ENCODE results near the gene CDH23. TPM values are rescaled to one million over a fixed set of nuclear protein-coding genes. Genes with fewer than 3 reads are reported as not detected.

CDH23 gene
- total RNA-seq, 4 donors from 2014 or later: 13.8 to 20.1 (median 17.3) TPM

DNA sequence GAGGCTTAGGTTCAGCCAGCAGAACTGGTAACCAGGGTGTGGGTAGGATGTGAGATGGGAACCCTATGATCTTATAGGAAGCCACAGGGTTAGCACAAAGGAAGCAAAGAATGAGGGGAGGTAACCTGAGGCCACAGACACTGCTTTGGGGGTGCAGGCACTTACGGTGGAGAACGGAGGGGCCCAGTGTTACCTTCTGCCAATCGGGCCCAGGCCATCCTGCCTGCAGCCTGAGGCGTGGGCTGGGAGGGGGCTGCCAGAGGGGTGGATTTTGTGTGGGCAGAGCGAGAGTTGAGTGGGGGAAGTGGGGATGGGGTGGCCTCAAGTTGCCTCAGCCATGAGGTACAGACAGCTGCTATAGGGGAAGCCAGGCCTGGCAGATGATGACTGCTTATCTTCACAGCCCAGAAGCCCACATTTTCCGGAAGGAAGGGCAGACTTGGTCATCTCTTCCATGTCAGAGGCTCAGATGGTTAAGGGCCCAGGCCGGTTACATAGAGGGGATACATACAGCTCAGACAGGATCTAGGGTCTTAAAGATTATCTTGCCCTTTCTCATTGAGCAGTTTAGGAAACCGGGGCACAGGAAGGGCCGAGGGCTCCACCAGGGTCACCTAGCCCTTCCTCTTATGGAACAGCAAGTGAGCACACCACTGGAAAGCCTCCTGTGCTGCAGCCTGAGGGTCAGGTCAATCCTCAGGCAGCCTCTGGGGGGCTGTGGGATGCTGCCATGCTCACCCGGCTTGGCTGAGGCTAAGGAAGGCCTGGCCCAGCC, 401.0 kb downstream of the CDH23 start:
- Histone ChIP-seq H3K4me1 (no peaks in the 10 kb centered on the region), H3K9me3 (no peaks in the 10 kb centered on the region), H3K4me3 (no peak overlapping the region), H3K27me3 (no peaks in the 10 kb centered on the region), H3K27ac (no peak overlapping the region), H3K36me3 (no peaks in the 10 kb centered on the region)
- DNase-seq (ENCODE audit: low spot score in 2 of 2): no peak
- 61 to 75% methylated on average over 10 of the region's 10 CpGs for WGBS, 2 donors
- TF ChIP-seq POLR2A (IDR thresholded peaks at IDR 0.05) (no peak), EP300 (IDR thresholded peaks at IDR 0.05) (no peak)
- TF ChIP-seq, protein P1, sequence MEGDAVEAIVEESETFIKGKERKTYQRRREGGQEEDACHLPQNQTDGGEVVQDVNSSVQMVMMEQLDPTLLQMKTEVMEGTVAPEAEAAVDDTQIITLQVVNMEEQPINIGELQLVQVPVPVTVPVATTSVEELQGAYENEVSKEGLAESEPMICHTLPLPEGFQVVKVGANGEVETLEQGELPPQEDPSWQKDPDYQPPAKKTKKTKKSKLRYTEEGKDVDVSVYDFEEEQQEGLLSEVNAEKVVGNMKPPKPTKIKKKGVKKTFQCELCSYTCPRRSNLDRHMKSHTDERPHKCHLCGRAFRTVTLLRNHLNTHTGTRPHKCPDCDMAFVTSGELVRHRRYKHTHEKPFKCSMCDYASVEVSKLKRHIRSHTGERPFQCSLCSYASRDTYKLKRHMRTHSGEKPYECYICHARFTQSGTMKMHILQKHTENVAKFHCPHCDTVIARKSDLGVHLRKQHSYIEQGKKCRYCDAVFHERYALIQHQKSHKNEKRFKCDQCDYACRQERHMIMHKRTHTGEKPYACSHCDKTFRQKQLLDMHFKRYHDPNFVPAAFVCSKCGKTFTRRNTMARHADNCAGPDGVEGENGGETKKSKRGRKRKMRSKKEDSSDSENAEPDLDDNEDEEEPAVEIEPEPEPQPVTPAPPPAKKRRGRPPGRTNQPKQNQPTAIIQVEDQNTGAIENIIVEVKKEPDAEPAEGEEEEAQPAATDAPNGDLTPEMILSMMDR (IDR thresholded peaks at IDR 0.05): no peak

- Histone ChIP-seq H3K27ac (no peak overlapping the region), H3K36me3 (no peaks in the 10 kb centered on the region), H3K4me1 (no peaks in the 10 kb centered on the region), H3K4me3 (no peak overlapping the region), H3K27me3 (no peaks in the 10 kb centered on the region), H3K9me3 (no peaks in the 10 kb centered on the region)
- TF ChIP-seq, protein P1 (IDR thresholded peaks at IDR 0.05): no peak
- TF ChIP-seq EP300 (IDR thresholded peaks at IDR 0.05): no peak
- DNase-seq (ENCODE audit: low spot score in 2 of 2): no peak
- 68 to 74% methylated on average over 4 to 6 of the region's 6 CpGs for WGBS, 2 donors
These were observed 401.5 kb downstream of the CDH23 start for GRCh38 chr10:71798308-71798624.

DNA sequence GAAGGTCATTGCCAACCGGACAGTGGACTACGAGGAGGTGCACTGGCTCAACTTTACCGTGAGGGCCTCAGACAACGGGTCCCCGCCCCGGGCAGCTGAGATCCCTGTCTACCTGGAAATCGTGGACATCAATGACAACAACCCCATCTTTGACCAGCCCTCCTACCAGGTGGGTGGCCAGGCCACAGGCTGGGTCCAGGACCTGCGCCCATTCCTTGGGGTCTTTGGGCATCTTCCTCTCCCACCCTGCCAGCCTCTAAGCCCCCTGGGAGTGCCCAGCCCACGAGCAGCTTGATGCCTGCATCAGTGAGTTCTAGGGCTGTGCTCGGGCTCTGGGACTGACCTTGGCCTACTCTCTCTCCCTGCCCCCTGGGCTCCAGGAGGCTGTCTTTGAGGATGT, 402.4 kb downstream of the CDH23 start:
- Histone ChIP-seq H3K27me3 (no peaks in the 10 kb centered on the region), H3K36me3 (no peaks in the 10 kb centered on the region), H3K4me3 (no peak overlapping the region), H3K9me3 (no peaks in the 10 kb centered on the region), H3K4me1 (no peaks in the 10 kb centered on the region), H3K27ac (no peak overlapping the region)
- TF ChIP-seq POLR2A (IDR thresholded peaks at IDR 0.05): no peak
- TF ChIP-seq EP300 (IDR thresholded peaks at IDR 0.05): no peak
- TF ChIP-seq, protein P1 (IDR thresholded peaks at IDR 0.05): no peak
- WGBS, 2 donors: 60 to 92% methylated on average over 10 of the region's 10 CpGs
- no peak for DNase-seq (ENCODE audit: low spot score in 2 of 2)

DNA sequence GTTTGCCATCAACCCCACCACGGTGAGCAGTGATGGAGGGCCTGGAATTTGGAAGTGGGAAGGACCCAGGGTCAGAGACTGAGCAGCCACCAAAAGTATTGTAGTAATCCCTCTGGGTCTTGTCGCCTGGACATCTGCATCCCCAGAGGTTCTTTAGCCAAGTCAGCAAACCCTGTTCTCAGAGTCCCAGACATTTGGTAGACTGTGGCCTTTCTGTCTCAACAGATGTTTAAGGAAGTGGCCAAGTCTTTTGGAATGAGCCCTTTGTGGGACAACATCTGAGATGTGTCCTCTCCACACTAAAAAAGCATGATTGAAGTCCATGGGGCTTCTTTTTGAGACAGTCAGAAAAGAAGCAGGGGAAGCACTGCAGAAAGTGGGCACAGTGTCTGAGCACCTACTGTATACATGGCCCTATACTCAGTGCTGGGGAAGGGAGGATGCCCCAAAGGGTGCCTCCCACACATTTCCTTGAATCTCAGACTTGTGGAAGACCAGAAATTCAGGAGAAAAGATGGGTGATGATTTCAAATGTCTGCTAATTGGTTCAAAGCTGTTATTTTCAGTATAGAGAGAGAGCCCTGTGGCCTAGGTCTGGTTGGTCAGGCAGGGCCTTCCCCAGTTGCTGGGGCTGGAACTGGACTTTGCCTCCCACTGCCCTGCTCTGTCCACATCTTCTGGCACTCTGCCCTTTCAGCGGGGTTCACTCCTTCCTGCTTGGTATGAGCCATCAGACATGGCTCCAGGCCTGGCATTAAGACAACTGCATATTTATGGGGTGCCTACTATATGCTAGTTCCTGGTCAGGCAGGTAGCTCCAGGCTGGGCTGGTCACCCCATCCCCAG, 403.1 kb downstream of the CDH23 start:
- WGBS, 2 donors: 54 to 66% methylated on average over 3 of the region's 3 CpGs
- H3K27me3 ChIP-seq: no peaks in the 10 kb centered on the region
- no peaks in the 10 kb centered on the region for H3K9me3 ChIP-seq
- no peak overlapping the region for H3K27ac ChIP-seq
- no peaks in the 10 kb centered on the region for H3K4me1 ChIP-seq
- TF ChIP-seq EP300 (IDR thresholded peaks at IDR 0.05): no peak
- no peak for TF ChIP-seq POLR2A (IDR thresholded peaks at IDR 0.05)
- TF ChIP-seq, protein P1 (IDR thresholded peaks at IDR 0.05): no peak
- no peaks in the 10 kb centered on the region for H3K36me3 ChIP-seq
- H3K4me3 ChIP-seq: no peak overlapping the region
- no peak for DNase-seq (ENCODE audit: low spot score in 2 of 2)

DNA sequence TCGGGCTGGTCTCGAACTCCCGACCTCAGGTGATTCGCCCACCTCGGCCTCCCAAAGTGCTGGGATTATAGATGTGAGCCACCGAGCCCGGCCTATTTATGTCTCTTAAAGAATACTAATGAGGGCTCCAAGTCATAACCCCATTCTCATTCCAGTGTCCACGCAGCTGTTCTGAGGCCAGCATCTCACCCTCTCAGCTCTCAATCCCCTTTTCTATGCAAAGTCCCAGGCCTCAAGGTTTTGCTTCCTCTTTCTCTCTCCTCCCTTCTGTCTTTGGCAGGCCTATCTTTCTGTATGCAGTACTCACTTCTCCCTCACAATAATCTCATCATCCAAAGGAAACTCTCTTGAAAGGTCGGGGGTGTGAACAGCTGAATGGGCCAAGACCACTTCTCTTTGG, 404.6 kb downstream of the CDH23 start:
- no peaks in the 10 kb centered on the region for H3K36me3 ChIP-seq

More for the DNA sequence above, 404.6 kb downstream of the CDH23 start:
- Histone ChIP-seq H3K4me1 (peaks cover 0 to 11% (median 0%) of the 10 kb centered on the region in 4 donors), H3K9me3 (no peaks in the 10 kb centered on the region), H3K4me3 (no peak overlapping the region), H3K27me3 (no peaks in the 10 kb centered on the region), H3K27ac (no peak overlapping the region)
- TF ChIP-seq POLR2A (IDR thresholded peaks at IDR 0.05) (no peak), EP300 (IDR thresholded peaks at IDR 0.05) (no peak)
- TF ChIP-seq, protein P1 (IDR thresholded peaks at IDR 0.05): no peak
- DNase-seq (ENCODE audit: low spot score in 2 of 2): no peak
- 85 to 87% methylated on average over 9 of the region's 9 CpGs for WGBS, 2 donors
